Measurements from ENCODE around the gene KIF12. TPM values are rescaled to one million over a fixed set of nuclear protein-coding genes. Genes with fewer than 3 reads are reported as not detected.

The KIF12 gene
- total RNA-seq, 2 experiments from 2014 or later: not detected

DNA sequence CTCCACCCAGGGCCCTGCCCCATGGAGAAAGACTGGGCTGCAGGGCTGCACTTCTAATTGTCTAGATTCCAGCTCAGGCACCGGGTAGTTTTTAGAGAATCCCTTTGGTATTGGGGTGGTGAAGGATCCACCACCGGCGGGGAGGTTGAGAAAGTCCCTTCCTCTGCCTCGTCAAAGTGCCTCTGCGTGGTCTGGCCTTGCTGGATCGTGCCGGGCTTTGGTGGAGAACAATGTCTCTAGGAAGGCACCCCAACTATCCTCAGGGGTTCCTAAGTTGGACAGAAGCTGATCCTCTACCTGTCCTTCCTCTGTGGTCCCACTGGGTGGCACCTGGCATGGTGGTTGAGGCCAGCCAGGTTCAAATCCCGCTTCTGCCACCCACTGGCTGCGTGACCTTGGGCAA is 13.7 kb downstream of the KIF12 start:
- Mint-ChIP-seq H3K4me3 (no peak overlapping the region), H3K27ac (no peak overlapping the region), H3K27me3 (peaks cover 20% of the 10 kb centered on the region), H3K4me1 (ENCODE audit: low read depth) (no peaks in the 10 kb centered on the region), H3K9me3 (no peaks in the 10 kb centered on the region), H3K36me3 (ENCODE audit: low read depth) (no peaks in the 10 kb centered on the region)
- Histone ChIP-seq H3K4me1 (ENCODE audit: insufficient read depth, low read length) (no peaks in the 10 kb centered on the region), H3K27ac (ENCODE audit: low read depth in 1 of 2, low read length in 2 of 2) (no peak overlapping the region), H3K27me3 (ENCODE audit: control insufficient read depth in 1 of 2, insufficient read depth in 2 of 2, low read length in 2 of 2) (no peaks in the 10 kb centered on the region), H3K9me3 (ENCODE audit: control insufficient read depth in 1 of 2, insufficient read depth in 1 of 2, low read length in 2 of 2) (no peaks in the 10 kb centered on the region), H3K36me3 (ENCODE audit: insufficient read depth, low read length) (no peaks in the 10 kb centered on the region), H3K4me3 (ENCODE audit: low read length) (no peak overlapping the region)
- POLR2A ChIA-PET: no interaction called here
- DNase-seq: no peak
- no peak for ATAC-seq (ENCODE audit: poor library complexity)
- intact Hi-C loops (cut with DNase I, micrococcal nuclease): no loop called here
- CTCF ChIA-PET: no interaction called here
- TF ChIP-seq, protein P1, sequence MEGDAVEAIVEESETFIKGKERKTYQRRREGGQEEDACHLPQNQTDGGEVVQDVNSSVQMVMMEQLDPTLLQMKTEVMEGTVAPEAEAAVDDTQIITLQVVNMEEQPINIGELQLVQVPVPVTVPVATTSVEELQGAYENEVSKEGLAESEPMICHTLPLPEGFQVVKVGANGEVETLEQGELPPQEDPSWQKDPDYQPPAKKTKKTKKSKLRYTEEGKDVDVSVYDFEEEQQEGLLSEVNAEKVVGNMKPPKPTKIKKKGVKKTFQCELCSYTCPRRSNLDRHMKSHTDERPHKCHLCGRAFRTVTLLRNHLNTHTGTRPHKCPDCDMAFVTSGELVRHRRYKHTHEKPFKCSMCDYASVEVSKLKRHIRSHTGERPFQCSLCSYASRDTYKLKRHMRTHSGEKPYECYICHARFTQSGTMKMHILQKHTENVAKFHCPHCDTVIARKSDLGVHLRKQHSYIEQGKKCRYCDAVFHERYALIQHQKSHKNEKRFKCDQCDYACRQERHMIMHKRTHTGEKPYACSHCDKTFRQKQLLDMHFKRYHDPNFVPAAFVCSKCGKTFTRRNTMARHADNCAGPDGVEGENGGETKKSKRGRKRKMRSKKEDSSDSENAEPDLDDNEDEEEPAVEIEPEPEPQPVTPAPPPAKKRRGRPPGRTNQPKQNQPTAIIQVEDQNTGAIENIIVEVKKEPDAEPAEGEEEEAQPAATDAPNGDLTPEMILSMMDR (IDR thresholded peaks at IDR 0.05): no peak

DNA sequence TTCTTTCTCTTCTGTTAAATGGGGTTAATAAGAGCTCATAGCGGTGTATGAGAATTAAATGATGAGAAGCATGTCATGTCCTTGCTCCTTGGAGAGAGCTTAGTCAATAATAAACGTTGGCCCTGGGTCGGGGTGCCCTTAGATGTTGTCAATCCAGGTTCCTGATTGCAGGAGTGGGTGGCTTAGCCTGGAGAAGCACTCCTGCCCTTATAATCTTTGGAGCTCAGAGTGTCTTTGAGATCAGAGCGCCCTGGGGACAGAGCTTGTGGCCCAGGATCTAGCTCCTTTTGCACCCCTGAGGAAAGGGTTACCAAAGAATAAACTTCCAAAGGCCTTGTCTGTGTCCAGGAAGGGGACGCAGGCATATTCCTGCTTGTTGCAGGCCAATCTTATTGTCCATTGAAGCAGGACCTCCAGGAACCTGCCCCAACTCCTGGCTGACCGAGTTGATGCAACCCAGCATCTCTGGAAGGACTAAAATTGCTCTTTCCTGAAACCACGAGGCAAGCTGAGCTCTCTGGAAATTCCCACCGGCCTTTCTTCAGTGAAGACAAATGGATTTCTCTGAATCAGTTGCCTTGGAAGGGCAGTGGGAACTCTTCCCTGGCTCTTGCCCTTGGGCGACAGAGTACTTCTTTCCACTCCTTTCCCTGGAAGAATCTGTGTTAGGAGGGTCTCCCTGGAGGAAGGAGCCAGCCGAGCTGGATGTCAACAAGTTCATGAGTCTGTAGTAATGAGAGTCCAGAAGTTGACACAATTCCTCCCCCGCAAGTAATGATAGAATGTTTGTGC is 14.6 kb downstream of the KIF12 start:
- no peak overlapping the region for H3K4me3 Mint-ChIP-seq
- ATAC-seq (ENCODE audit: poor library complexity): no peak
- ChIA-PET CTCF (interaction anchor here (0.7 kb wide), 1 partner anchor 15 kb away, joined by 3 read pairs; the partner anchor contains the start of gene KIF12), POLR2A (no interaction called here)
- H3K36me3 Mint-ChIP-seq (ENCODE audit: low read depth): no peaks in the 10 kb centered on the region
- intact Hi-C loops (cut with DNase I, micrococcal nuclease): loop anchor here in 1 of 2 experiments (5.0 kb wide), 1 partner anchor 402 kb away; no protein-coding TSS in a partner anchor
- Histone ChIP-seq H3K4me3 (ENCODE audit: low read length) (no peak overlapping the region), H3K4me1 (ENCODE audit: insufficient read depth, low read length) (no peaks in the 10 kb centered on the region), H3K9me3 (ENCODE audit: control insufficient read depth in 1 of 2, insufficient read depth in 1 of 2, low read length in 2 of 2) (no peaks in the 10 kb centered on the region), H3K27ac (ENCODE audit: low read depth in 1 of 2, low read length in 2 of 2) (no peak overlapping the region), H3K27me3 (ENCODE audit: control insufficient read depth in 1 of 2, insufficient read depth in 2 of 2, low read length in 2 of 2) (no peaks in the 10 kb centered on the region), H3K36me3 (ENCODE audit: insufficient read depth, low read length) (no peaks in the 10 kb centered on the region)
- no peak overlapping the region for H3K27ac Mint-ChIP-seq
- peaks cover 20% of the 10 kb centered on the region for H3K27me3 Mint-ChIP-seq
- no peaks in the 10 kb centered on the region for H3K4me1 Mint-ChIP-seq (ENCODE audit: low read depth)
- no peak for DNase-seq
- H3K9me3 Mint-ChIP-seq: no peaks in the 10 kb centered on the region
- TF ChIP-seq, protein P1 (IDR thresholded peaks at IDR 0.05): no peak

DNA sequence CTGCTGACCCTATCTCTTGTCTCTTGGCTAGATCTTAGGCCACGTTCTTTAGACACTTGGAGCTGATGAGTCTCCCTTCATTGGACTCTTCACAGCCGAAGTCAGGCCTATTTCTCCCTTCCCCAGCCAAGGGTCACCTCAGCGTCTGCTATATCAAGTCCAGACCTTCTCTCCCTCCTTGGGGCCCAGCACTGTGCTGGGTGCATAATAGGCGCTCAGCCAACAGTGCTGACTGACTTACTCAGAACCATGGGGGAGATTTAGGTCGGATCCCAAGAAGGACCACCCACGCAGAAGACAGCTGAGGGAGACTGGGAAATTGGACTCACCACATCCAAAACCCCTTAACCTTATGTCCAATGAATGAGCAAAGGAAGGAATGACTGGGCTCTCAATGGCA is 15.4 kb downstream of the KIF12 start:
- TF ChIP-seq, protein P1 (IDR thresholded peaks at IDR 0.05): no peak
- DNase-seq (no peak), ATAC-seq (ENCODE audit: poor library complexity) (no peak)
- Histone ChIP-seq H3K27ac (ENCODE audit: low read depth in 1 of 2, low read length in 2 of 2) (no peak overlapping the region), H3K36me3 (ENCODE audit: insufficient read depth, low read length) (no peaks in the 10 kb centered on the region), H3K4me3 (ENCODE audit: low read length) (no peak overlapping the region), H3K9me3 (ENCODE audit: control insufficient read depth in 1 of 2, insufficient read depth in 1 of 2, low read length in 2 of 2) (no peaks in the 10 kb centered on the region), H3K27me3 (ENCODE audit: control insufficient read depth in 1 of 2, insufficient read depth in 2 of 2, low read length in 2 of 2) (no peaks in the 10 kb centered on the region), H3K4me1 (ENCODE audit: insufficient read depth, low read length) (no peaks in the 10 kb centered on the region)
- Mint-ChIP-seq H3K4me1 (ENCODE audit: low read depth) (no peaks in the 10 kb centered on the region), H3K36me3 (ENCODE audit: low read depth) (no peaks in the 10 kb centered on the region), H3K27me3 (peaks cover 19% of the 10 kb centered on the region), H3K9me3 (no peaks in the 10 kb centered on the region), H3K4me3 (no peak overlapping the region), H3K27ac (no peak overlapping the region)
- intact Hi-C loops (cut with DNase I, micrococcal nuclease): loop anchor here in 1 of 2 experiments (5.0 kb wide), 1 partner anchor 401 kb away; no protein-coding TSS in a partner anchor
- CTCF ChIA-PET: no interaction called here
- POLR2A ChIA-PET: no interaction called here
